Esophagus muscularis mucosa (tissue), 3 donors: ENCODE measurements around the gene MRPL23.

Experiments used
- CTCF ChIP-seq, 3 experiments: fragments of 200-600 bp in 2 of 3; fragments of 450-650 bp in 1 of 3; sonication (generic) in 2 of 3; IDR thresholded peaks; one replicate each; pipeline ENCODE4 v1.5.1; 2017 to 2019; ENCODE audit warnings: antibody characterized with exemption in 3 of 3, mild to moderate bottlenecking in 2 of 3, moderate library complexity in 1 of 3
- POLR2AphosphoS5 ChIP-seq, 2 donors: sonication (generic); formaldehyde crosslinking; IDR thresholded peaks; one replicate each; pipeline ENCODE4 v1.6.1; 2017; ENCODE audit warnings: antibody characterized with exemption in 2 of 2

- TF ChIP-seq POLR2AphosphoS5 (IDR thresholded peaks at IDR 0.05): no peak
- no peak for TF ChIP-seq CTCF (IDR thresholded peaks at IDR 0.05)
These were observed 8.7 kb upstream of the MRPL23 start for GRCh38 chr11:1938343-1939005.
